PC-3 (cell line): ENCODE measurements around the gene PET117. TPM values are rescaled to one million over a fixed set of nuclear protein-coding genes. Genes with fewer than 3 reads are reported as not detected.

ENCODE experiments used
- ATAC-seq: fragments of 200-7000 bp; cut with Tn5 transposase; 2 replicates; pipeline ENCODE4 v1.9.1; 2020; ENCODE audit warnings: mild to moderate bottlenecking, moderate library complexity
- BruUV-seq: library from RNA; stranded (reverse); fragments of 400-500 nt; replicated peaks from 2 replicates; lab custom pipeline; 2021; lab: Mats Ljungman, UMichigan
- CTCF ChIA-PET: fragments of 300-600 bp; sonication (Branson Sonifier 250); formaldehyde crosslinking; loops from one replicate; lab custom pipeline; 2022; ENCODE audit warnings: antibody characterized with exemption; lab: Charles Lee
- POLR2A ChIA-PET: fragments of 300-600 bp; sonication (Branson Sonifier 250); formaldehyde crosslinking; loops from one replicate; lab custom pipeline; 2022; ENCODE audit warnings: antibody characterized with exemption; ENCODE audit not compliant: unreplicated experiment; lab: Charles Lee
- DNase-seq: peaks from one replicate; pipeline ENCODE4 v3.0.0-alpha.2; 2015
- H2AFZ ChIP-seq: fragments of 300-600 bp; sonication (generic); 2 replicates; pipeline ENCODE4 v1.6.0; 2016; ENCODE audit warnings: antibody characterized with exemption, low read length
- H3F3A ChIP-seq: fragments of 300-600 bp; sonication (generic); one replicate; pipeline ENCODE4 v1.6.0; 2017; ENCODE audit warnings: antibody characterized with exemption, low read length, control low read depth, mild to moderate bottlenecking; ENCODE audit not compliant: unreplicated experiment
- H3K27ac ChIP-seq: fragments of 300-600 bp; sonication (generic); 2 replicates; pipeline ENCODE4 v1.5.1; 2016; ENCODE audit warnings: mild to moderate bottlenecking, low read length
- H3K27me3 ChIP-seq: fragments of 300-600 bp; sonication (generic); 2 replicates; pipeline ENCODE4 v1.6.1; 2016; ENCODE audit warnings: low read length, mixed read lengths
- H3K36me3 ChIP-seq: fragments of 300-600 bp; sonication (generic); 2 replicates; pipeline ENCODE4 v1.6.1; 2016; ENCODE audit warnings: low read depth, mixed run types, low read length, mixed read lengths
- H3K4me1 ChIP-seq: fragments of 300-600 bp; sonication (generic); 2 replicates; pipeline ENCODE4 v1.5.1; 2016; ENCODE audit warnings: low read length; ENCODE audit not compliant: insufficient read depth
- H3K4me2 ChIP-seq: fragments of 300-600 bp; sonication (generic); 2 replicates; pipeline ENCODE4 v1.6.0; 2016; ENCODE audit warnings: low read length
- H3K4me3 ChIP-seq: fragments of 300-600 bp; sonication (generic); 2 replicates; pipeline ENCODE4 v1.5.1; 2016; ENCODE audit warnings: mild to moderate bottlenecking, low read length, mixed read lengths
- H3K79me2 ChIP-seq: fragments of 300-600 bp; sonication (generic); 2 replicates; pipeline ENCODE4 v1.6.1; 2017; ENCODE audit warnings: low read length, mixed read lengths
- H3K9ac ChIP-seq: fragments of 300-600 bp; sonication (generic); 2 replicates; pipeline ENCODE4 v1.6.0; 2016; ENCODE audit warnings: mild to moderate bottlenecking, low read length
- H3K9me2 ChIP-seq: fragments of 300-600 bp; sonication (generic); replicated peaks from 2 replicates; pipeline ENCODE4 v1.6.1; 2016; ENCODE audit warnings: mixed run types, low read length, mixed read lengths
- H3K9me3 ChIP-seq: fragments of 300-600 bp; sonication (generic); 2 replicates; pipeline ENCODE4 v1.6.1; 2016; ENCODE audit warnings: low read length, mixed read lengths
- H4K20me1 ChIP-seq: fragments of 300-600 bp; sonication (generic); 2 replicates; pipeline ENCODE4 v1.6.1; 2016; ENCODE audit warnings: low read length, mixed read lengths
- CTCF ChIP-seq: fragments of 300-600 bp; sonication (generic); conservative IDR thresholded peaks from 2 replicates; pipeline ENCODE4 v1.5.1; 2017; ENCODE audit warnings: antibody characterized with exemption, low read depth, mild to moderate bottlenecking, low read length
- EZH2 ChIP-seq: fragments of 300-600 bp; sonication (generic); IDR thresholded peaks from one replicate; pipeline ENCODE4 v1.6.1; 2017; ENCODE audit warnings: antibody characterized with exemption, mild to moderate bottlenecking, low read length; ENCODE audit not compliant: unreplicated experiment
- EZH2phosphoT487 ChIP-seq: fragments of 300-600 bp; sonication (generic); IDR thresholded peaks from 2 replicates; pipeline ENCODE4 v1.6.1; 2018; ENCODE audit warnings: mild to moderate bottlenecking, antibody characterized with exemption, low read length, borderline replicate concordance
- intact Hi-C: fragments of 100-400 bp; cut with micrococcal nuclease; formaldehyde crosslinking; loops from 2 replicates; pipeline ENCODE4 v1.9.0; 2023
- total RNA-seq: library from RNA; depleted of rRNA; stranded (reverse); fragments of >200 nt; gene quantifications from 2 replicates; pipeline ENCODE4 v1.2.3, GENCODE V29; 2014; rRNA removed

Gene PET117
- total RNA-seq, 1 experiment from 2014 or later, result 21.2 TPM

- Histone ChIP-seq H3K4me2 (no peak overlapping the region), H3K27me3 (no peaks in the 10 kb centered on the region), H3K4me1 (peaks cover 4% of the 10 kb centered on the region; the same call in 1 of the 2 replicates), H3K79me2 (no peaks in the 10 kb centered on the region), H4K20me1 (no peaks in the 10 kb centered on the region), H2AFZ (no peak overlapping the region), H3K9me2 (no peaks in the 10 kb centered on the region), H3F3A (no peaks in the 10 kb centered on the region), H3K27ac (no peak overlapping the region), H3K36me3 (peaks cover 5% of the 10 kb centered on the region; the same call in 1 of the 2 replicates), H3K9me3 (no peaks in the 10 kb centered on the region), H3K4me3 (no peak overlapping the region), H3K9ac (no peak overlapping the region)
- DNase-seq, result no peak
- TF ChIP-seq EZH2phosphoT487 (no peak), CTCF (no peak), EZH2 (no peak)
- CTCF ChIA-PET, result no interaction called here
- intact Hi-C loops, result no loop called here
- POLR2A ChIA-PET, result interaction anchor here (0.7 kb wide), 1 partner anchor 67 kb away, joined by 4 read pairs; no protein-coding TSS in a partner anchor
- BruUV-seq, result no TSS peak
- no peak for ATAC-seq
Observed at GRCh38 chr20:18191306-18191705, 53.6 kb downstream of the PET117 start.

Other genes with a start within 250 kb of the PET117 start
- gene SNX5, start 169.1 kb upstream of the PET117 start, total RNA-seq, result 159 and 189 TPM in 2 replicates
- gene MGME1, start 168.8 kb upstream of the PET117 start, total RNA-seq, result 15.1 and 18.8 TPM in 2 replicates
- 23.1 and 36.4 TPM in 2 replicates for gene OVOL2, start 79.9 kb upstream of the PET117 start, total RNA-seq
- gene KAT14, start within 50 bp of the PET117 start, total RNA-seq, result 10.8 and 12.5 TPM in 2 replicates
- gene ZNF133, start 150.7 kb downstream of the PET117 start, total RNA-seq, result 16.3 and 17.1 TPM in 2 replicates